GM19023 (cell line): Measurements from ENCODE around the gene CYP19A1.
A peak's percentile ranks its signal among the peaks of the same experiment; 100 is the strongest.
"Not testable (repeated sequence)": the region's sequence is repeated elsewhere in the genome, so short reads cannot be mapped to it uniquely, and the experiment has no call there.

Source experiments
- ATAC-seq: cut with Tn5 transposase; IDR thresholded peaks from one replicate; pipeline ENCODE4 v1.9.1; 2021; ENCODE audit warnings: mild to moderate bottlenecking, moderate library complexity; ENCODE audit not compliant: unreplicated experiment

The CYP19A1 gene

DNA sequence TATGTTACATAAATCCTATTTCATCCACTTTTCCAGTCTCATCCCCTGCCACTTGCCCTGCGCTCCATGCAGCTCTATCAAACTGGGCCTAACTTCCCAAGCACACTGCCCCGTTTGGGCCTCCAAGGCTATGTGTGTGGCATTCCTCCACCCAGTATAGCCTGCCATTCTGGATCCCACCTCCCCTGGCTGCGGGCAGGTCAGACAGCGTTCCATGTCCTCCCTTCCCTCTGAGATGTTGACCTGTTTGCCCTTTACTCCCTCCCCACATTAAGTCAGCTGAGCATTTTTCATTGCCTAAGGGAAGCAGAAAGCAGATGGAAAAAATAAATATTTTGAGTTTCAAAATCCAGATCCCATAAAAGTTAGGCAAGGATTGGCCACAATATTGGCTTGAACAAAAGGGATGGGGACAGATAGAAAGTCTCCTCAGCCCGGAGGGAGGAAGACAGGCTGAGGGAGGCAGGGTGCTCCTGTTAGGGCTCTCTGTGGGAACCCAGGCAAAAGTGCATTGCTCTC is 73.3 kb downstream of the CYP19A1 start:
- ATAC-seq = no peak

DNA sequence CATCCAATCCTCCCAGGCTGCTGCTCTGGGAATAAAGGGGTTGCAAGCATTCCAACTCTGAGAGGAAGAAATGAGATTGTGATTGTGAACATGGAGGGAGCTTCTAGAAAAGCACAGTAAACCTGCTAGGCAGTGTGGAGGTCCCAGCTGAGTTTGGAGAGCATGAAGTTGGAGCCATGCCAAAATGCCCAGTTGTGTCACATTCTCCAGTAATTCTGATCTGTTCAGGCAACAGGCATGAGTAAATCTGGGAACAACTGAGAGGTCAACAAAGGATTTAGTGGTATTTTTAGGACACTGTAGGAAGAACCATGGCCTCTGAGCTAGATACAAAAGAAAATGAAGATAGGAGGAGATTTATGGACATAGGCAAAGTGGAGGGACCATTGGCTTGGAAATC is 74.7 kb downstream of the CYP19A1 start:
- ATAC-seq = no peak

DNA sequence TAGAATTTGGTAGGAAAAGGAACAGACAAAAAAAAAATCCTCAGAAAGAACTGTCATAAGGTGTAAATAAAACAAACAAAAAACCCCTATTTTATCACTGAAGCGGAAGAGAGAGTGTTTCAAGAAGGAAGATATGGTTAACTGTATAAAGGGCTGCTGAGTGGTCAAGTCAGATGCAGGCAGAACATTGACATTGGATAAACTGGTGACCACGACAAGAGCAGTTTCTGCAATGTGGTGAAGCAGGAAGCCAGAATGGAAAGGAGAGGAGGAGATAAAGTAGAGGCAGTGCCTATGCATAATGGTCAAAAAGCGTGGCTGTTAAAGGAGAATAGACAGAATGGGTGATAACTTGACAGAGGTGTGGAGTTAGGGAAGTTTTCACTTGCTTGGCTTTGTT is 75.3 kb downstream of the CYP19A1 start:
- ATAC-seq = no peak

DNA sequence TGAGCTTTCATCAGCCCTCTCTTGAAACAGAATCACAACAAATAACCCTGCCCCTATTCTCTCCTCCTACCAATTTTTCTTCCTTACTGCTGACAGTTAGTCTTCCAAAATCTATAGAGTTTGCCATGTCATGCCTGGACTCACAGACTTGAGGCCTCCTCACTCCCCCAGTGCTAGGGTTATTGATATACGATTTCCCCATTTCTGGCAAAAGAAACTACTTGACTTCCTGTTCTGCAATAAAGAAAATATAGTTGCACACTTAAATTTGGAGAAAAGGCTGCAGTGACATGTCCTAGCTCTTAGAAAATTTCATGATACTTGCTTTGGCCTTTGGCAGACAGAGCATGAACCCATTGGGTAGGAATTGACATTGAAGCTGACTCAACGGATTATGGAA is 75.9 kb downstream of the CYP19A1 start:
- no peak for ATAC-seq

- ATAC-seq = not testable (repeated sequence)
These were observed 77.3 kb downstream of the CYP19A1 start for GRCh38 chr15:51261113-51261512.

- ATAC-seq = no peak
These were observed 78.2 kb downstream of the CYP19A1 start for GRCh38 chr15:51260202-51260601.

- ATAC-seq = no peak
These were observed 82.9 kb downstream of the CYP19A1 start for GRCh38 chr15:51255533-51255932.

- no peak for ATAC-seq
These were observed 85.0 kb downstream of the CYP19A1 start for GRCh38 chr15:51253366-51253765.

GRCh38 chr15:51252671-51253070 is 85.7 kb downstream of the CYP19A1 start:
- ATAC-seq = no peak

- no peak for ATAC-seq
These were observed 86.8 kb downstream of the CYP19A1 start for GRCh38 chr15:51251556-51251955.

DNA sequence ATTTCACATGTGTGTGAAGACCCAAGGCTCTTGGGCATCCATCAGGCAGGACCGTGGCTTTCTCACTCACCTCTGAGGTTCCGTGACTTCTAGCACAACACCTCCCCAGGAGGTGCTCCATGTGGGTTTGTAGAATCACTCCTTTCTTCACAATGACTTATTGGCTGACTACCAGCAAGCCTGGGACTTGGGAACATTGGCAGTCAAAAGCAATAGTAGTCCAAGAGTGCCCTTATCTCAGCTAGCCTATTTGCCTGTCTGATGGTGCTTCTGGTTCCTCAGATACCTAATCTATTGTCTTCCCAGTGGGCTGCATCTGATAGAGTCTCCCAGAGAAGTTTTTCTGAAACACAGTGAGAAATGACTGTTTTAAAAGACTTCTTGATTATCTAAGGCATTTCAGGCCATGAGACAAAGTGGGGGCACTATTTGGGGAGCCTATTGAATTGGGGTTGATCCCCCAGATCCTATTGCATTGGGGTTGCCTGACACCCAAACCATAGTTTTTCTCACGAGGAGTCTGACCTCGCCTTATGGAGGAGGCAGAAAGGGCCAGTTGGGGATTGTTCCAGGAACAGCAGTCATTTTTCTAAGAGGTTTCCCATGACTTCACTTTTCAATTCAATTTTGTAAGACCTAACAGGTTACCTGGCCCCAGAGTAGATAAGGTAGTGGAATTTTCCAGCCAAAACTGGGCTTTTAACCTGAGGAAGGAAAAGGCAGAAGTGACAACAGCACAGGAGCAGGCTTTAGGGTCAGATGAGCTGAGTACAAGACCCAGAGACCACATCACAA is 88.0 kb downstream of the CYP19A1 start:
- no peak for ATAC-seq

- no peak for ATAC-seq
These were observed 92.8 kb downstream of the CYP19A1 start for GRCh38 chr15:51245628-51246027.

GRCh38 chr15:51244423-51244869 is 94.0 kb downstream of the CYP19A1 start:
- no peak for ATAC-seq

DNA sequence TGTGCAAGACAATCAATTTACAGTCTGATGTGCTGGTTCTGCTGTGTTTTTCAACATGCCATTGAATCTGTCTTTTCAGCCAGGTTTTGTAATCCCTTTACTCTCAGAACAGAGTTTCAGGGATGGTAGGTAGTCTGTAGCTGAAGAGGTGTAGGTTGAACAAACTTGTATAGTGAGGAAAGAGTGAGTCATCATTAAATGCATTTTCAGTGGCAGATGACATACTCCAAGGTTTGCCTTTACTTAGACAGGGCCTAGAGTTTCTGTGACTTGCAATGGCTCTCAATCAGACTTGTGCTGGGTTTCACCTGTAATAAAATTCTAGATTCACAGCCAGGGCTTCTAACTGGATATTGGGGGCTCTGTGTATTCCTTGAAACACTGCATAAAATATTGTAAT is 94.6 kb downstream of the CYP19A1 start:
- no peak for ATAC-seq

DNA sequence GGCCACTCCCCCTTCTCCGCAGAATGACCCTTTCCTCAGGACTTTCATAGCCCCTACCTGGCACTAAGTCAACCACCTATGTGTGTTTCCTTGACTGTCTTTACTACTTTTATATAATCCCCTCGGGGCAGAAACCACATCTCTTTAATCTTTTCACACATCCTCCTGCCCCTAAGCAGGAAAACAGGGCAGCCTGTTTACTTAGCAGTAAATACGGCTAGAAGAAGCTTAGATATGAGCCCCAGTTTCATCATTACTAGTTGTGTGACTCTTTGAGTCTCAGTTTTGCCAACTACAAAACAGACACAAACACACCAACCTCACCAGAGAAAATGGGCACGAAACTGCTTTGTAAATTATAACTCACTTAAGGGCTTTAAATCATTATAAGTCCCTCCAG is 98.3 kb downstream of the CYP19A1 start:
- ATAC-seq = no peak

DNA sequence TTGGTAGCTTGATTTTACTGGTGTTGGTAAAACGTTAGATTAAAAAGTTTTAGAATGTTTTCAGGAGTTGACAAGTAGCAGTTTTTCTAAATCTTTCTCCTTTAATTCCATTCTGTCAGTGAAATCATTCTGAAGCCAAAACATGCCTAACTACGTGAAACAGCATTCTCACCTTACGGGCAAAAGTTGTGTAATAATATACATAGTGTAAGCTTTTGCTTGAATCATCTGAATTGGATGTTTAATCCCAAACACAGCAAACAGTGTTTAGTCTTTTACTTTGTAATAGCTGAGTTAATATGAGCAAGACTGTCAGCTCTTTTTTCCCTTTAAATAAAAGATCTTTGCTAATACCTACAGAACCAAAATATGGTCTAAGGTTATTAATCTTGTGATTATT is 100.6 kb downstream of the CYP19A1 start:
- ATAC-seq = no peak

DNA sequence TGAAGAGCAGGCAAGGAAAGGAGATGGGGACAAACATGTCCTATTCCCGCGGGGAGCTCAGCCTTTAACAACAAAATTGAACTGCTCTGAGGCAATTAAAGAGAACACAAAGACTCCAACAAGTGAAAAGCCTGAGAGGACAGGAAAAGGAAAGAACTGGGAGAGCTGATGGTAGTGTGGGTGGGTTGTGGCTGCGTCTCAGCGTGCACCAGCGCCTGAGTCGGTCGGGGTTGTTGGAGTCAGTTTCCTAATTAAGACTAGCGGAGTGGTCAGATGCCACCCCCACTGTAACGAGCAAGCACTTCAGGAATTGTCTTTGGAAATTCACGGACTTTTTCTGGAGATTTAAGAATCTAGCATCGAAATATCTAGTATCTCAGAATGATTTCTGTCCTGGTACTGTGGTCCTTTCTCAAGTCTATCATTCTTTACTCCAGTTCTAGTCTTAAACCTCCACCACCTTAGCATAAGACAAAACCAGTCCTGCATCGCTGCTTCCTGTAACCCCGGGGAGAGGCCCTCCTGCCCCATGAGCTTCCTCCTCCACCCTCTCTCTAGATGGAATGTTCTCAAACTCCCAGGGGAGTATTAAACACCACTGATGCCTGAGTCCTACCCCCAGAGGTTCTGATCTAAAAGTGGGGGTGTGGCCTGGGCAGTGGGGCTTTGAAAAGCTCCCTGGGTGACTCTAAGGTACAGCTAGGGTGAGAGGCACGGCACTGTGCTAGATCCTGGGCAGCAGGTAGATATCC is 104.0 kb downstream of the CYP19A1 start:
- ATAC-seq = no peak

DNA sequence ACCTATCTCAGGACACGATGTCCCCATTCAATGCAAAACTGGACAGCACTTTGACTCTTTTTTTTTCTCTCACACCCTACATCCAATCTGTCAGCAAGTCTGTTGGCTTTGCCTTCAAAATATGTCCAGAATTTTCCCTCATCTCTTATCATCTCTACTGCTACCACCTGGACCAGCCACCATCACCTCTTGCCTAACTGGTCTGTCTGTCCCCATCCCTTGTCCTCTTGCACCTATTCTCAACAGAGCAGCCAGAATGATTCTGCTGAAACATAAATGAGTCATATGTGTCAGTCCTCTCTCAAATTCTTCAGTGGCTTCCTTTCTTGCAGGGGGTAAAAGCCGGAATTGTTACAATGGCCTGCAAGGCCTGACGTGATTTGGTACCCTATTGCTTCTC is 105.8 kb downstream of the CYP19A1 start:
- ATAC-seq = no peak

GRCh38 chr15:51229907-51230330 is 108.5 kb downstream of the CYP19A1 start:
- no peak for ATAC-seq

GRCh38 chr15:51227940-51228732 is 110.3 kb downstream of the CYP19A1 start:
- peak; percentile 88 for ATAC-seq

DNA sequence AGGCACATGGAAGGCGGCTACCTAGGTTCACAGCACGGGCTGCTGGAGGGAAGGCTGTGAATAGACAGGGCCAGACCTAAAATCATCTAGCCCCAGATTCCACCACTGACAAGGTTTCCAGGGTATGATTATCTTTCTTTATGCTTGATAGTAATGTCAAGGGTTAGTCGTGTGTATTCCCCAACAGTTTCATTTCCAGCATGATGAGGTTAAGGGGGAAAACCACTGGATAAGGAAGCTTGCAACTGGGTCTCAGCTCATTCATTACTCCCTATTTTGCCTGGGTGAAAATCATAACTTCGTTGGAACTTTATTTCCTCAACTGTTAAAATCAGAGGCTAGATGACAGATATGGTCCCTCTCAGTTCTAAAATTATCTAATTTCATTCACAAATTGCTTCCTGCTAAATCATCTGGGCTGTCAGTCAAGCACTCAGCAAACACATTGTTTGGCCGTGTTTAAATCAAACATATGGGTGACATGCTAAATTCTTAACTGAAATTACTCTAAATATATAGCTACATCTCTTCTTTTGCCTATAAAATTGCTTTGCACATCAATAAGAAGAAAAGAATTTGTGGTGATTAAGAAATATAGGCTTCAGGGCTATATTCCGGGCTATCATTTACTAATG is 111.7 kb downstream of the CYP19A1 start:
- ATAC-seq = no peak
